ENCODE results near the gene TIMP3. TPM values are rescaled to one million over a fixed set of nuclear protein-coding genes. Genes with fewer than 3 reads are reported as not detected.

Gene TIMP3
- polyA plus RNA-seq, 1 donor from 2014 or later: 0.72 TPM

- Histone ChIP-seq H3K36me3 (ENCODE audit: insufficient read depth, low read length) (no peaks in the 10 kb centered on the region), H3F3A (ENCODE audit: insufficient read depth, low read length, poor library complexity, severe bottlenecking) (no peaks in the 10 kb centered on the region), H3K27me3 (ENCODE audit: insufficient read depth, low read depth, low read length) (no peaks in the 10 kb centered on the region), H3K4me2 (ENCODE audit: low read length) (no peak overlapping the region), H3K79me2 (replicated peaks; ENCODE audit: insufficient read depth, low read length) (no peaks in the 10 kb centered on the region), H3K27ac (ENCODE audit: low read length) (no peak overlapping the region), H3K9me2 (ENCODE audit: insufficient read depth, low read length) (no peaks in the 10 kb centered on the region), H3K9me3 (ENCODE audit: low read length) (no peaks in the 10 kb centered on the region), H3K9ac (ENCODE audit: low read length) (no peak overlapping the region), H2AFZ (ENCODE audit: low read depth, low read length) (no peak overlapping the region), H4K20me1 (ENCODE audit: insufficient read depth) (no peaks in the 10 kb centered on the region), H3K4me3 (ENCODE audit: low read length) (no peak overlapping the region)
- no peak for TF ChIP-seq MXI1 (conservative IDR thresholded peaks at IDR 0.05; ENCODE audit: poor library complexity, severe bottlenecking)
- TF ChIP-seq EZH2 (IDR thresholded peaks at IDR 0.05; ENCODE audit: borderline replicate concordance, insufficient read depth, low read length, poor library complexity, severe bottlenecking): no peak
- no peak for TF ChIP-seq SMC3 (conservative IDR thresholded peaks at IDR 0.05; ENCODE audit: poor library complexity)
- TF ChIP-seq RAD21 (conservative IDR thresholded peaks at IDR 0.05): no peak
- TF ChIP-seq CTCF (IDR thresholded peaks at IDR 0.05; ENCODE audit: poor library complexity, severe bottlenecking): no peak
- no peak for TF ChIP-seq POLR2AphosphoS5 (IDR thresholded peaks at IDR 0.05)
- TF ChIP-seq REST (IDR thresholded peaks at IDR 0.05; ENCODE audit: borderline replicate concordance): no peak
- TF ChIP-seq EP300 (conservative IDR thresholded peaks at IDR 0.05; ENCODE audit: poor library complexity, severe bottlenecking): no peak
- TF ChIP-seq TAF1 (IDR thresholded peaks at IDR 0.05; ENCODE audit: low read depth): no peak
These were observed 15.7 kb downstream of the TIMP3 start for GRCh38 chr22:32817137-32817730.

- Histone ChIP-seq H3K9me2 (ENCODE audit: insufficient read depth, low read length) (no peaks in the 10 kb centered on the region), H2AFZ (ENCODE audit: low read depth, low read length) (no peak overlapping the region), H3K9me3 (ENCODE audit: low read length) (no peaks in the 10 kb centered on the region), H3K79me2 (replicated peaks; ENCODE audit: insufficient read depth, low read length) (no peaks in the 10 kb centered on the region), H3F3A (ENCODE audit: insufficient read depth, low read length, poor library complexity, severe bottlenecking) (no peaks in the 10 kb centered on the region), H3K27me3 (ENCODE audit: insufficient read depth, low read depth, low read length) (no peaks in the 10 kb centered on the region), H3K9ac (ENCODE audit: low read length) (no peak overlapping the region), H3K4me3 (ENCODE audit: low read length) (no peak overlapping the region), H3K27ac (ENCODE audit: low read length) (no peak overlapping the region), H3K36me3 (ENCODE audit: insufficient read depth, low read length) (no peaks in the 10 kb centered on the region), H3K4me2 (ENCODE audit: low read length) (no peak overlapping the region), H4K20me1 (ENCODE audit: insufficient read depth) (no peaks in the 10 kb centered on the region)
- TF ChIP-seq EZH2 (IDR thresholded peaks at IDR 0.05; ENCODE audit: borderline replicate concordance, insufficient read depth, low read length, poor library complexity, severe bottlenecking) (no peak), EP300 (conservative IDR thresholded peaks at IDR 0.05; ENCODE audit: poor library complexity, severe bottlenecking) (no peak), RAD21 (conservative IDR thresholded peaks at IDR 0.05) (no peak), POLR2AphosphoS5 (IDR thresholded peaks at IDR 0.05) (no peak), TAF1 (IDR thresholded peaks at IDR 0.05; ENCODE audit: low read depth) (no peak), SMC3 (conservative IDR thresholded peaks at IDR 0.05; ENCODE audit: poor library complexity) (no peak), CTCF (IDR thresholded peaks at IDR 0.05; ENCODE audit: poor library complexity, severe bottlenecking) (no peak), MXI1 (conservative IDR thresholded peaks at IDR 0.05; ENCODE audit: poor library complexity, severe bottlenecking) (no peak), REST (IDR thresholded peaks at IDR 0.05; ENCODE audit: borderline replicate concordance) (no peak)
These were observed 17.1 kb downstream of the TIMP3 start for GRCh38 chr22:32818446-32819115.
